ENCODE results near the gene MUC22.

GRCh38 chr6:31033075-31033474 is 22.8 kb downstream of the MUC22 start:
- TF ChIP-seq EZH2 (IDR thresholded peaks at IDR 0.05; ENCODE audit: borderline replicate concordance, low read length): no peak
- TF ChIP-seq CTCF (IDR thresholded peaks at IDR 0.05; ENCODE audit: low read length): no peak
